Measurements from ENCODE around the gene HS3ST3A1.
A peak's percentile ranks its signal among the peaks of the same experiment; 100 is the strongest.

The HS3ST3A1 gene

DNA sequence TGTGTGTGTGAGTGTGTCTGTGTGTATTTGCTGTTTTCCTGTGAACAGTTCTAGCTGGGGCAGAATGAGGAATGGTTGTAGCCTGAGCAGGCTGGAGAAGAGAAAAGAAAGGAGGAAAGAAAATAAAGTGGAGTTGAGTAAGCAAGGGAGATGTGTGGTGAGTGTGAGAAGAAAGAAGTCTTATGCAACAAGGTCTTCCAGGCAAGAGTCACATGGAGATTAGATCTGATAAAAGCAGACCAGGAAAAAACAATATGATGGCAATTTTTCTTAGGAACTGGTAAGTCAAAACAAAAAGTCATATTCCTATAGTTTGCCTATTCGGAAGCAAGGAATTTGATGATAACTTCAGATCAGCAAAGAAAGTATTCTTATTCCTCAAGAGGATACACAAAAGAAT lies 125.0 kb downstream of the HS3ST3A1 start:
- WGBS = no CpG with 5 or more reads among the region's 1 CpG
- no peak overlapping the region for H3K4me2 ChIP-seq (ENCODE audit: low read length, poor library complexity, severe bottlenecking)
- no peak overlapping the region for H2AK5ac ChIP-seq (ENCODE audit: low read length, severe bottlenecking)
- peaks cover 13% of the 10 kb centered on the region for H3K9me3 ChIP-seq (ENCODE audit: control insufficient read depth, low read length)
- H3K27me3 ChIP-seq (ENCODE audit: control insufficient read depth in 1 of 2, insufficient read depth in 1 of 2, low read length in 2 of 2) = no peaks in the 10 kb centered on the region
- H2BK15ac ChIP-seq (ENCODE audit: low read depth, poor library complexity, severe bottlenecking) = no peak overlapping the region
- no peak overlapping the region for H3K4ac ChIP-seq (ENCODE audit: low read depth in 1 of 2, low read length in 2 of 2)
- no peak overlapping the region for H2BK5ac ChIP-seq (ENCODE audit: low read depth, low read length, poor library complexity, severe bottlenecking)
- H4K91ac ChIP-seq (ENCODE audit: low read length) = no peak overlapping the region
- H2BK12ac ChIP-seq (ENCODE audit: low read length in 2 of 2) = no peak overlapping the region
- no peak overlapping the region for H3K18ac ChIP-seq (ENCODE audit: low read depth in 1 of 2, low read length in 2 of 2)
- no peak overlapping the region for H3K9ac ChIP-seq (ENCODE audit: low read length)
- H2BK120ac ChIP-seq (ENCODE audit: low read depth, low read length) = no peak overlapping the region
- no peak overlapping the region for H3K4me3 ChIP-seq (ENCODE audit: insufficient read depth in 1 of 2, low read depth in 1 of 2, low read length in 2 of 2)
- no peak overlapping the region for H3K14ac ChIP-seq (ENCODE audit: low read length in 2 of 2)
- H4K8ac ChIP-seq (ENCODE audit: low read length) = no peak overlapping the region
- H3K4me1 ChIP-seq (ENCODE audit: control insufficient read depth, insufficient read depth, low read depth, low read length) = no peaks in the 10 kb centered on the region
- no peaks in the 10 kb centered on the region for H3K79me1 ChIP-seq (replicated peaks; ENCODE audit: low read length, poor library complexity, severe bottlenecking)
- H2AFZ ChIP-seq (ENCODE audit: low read depth, low read length) = no peak overlapping the region
- H3K23ac ChIP-seq (ENCODE audit: low read length in 2 of 2) = no peak overlapping the region
- H3K36me3 ChIP-seq (ENCODE audit: control insufficient read depth in 1 of 2, insufficient read depth in 2 of 2, low read depth in 1 of 2, low read length in 2 of 2) = no peaks in the 10 kb centered on the region
- peak; percentile 35 for DNase-seq
- H3K27ac ChIP-seq (ENCODE audit: low read length, poor library complexity, severe bottlenecking) = no peak overlapping the region

DNA sequence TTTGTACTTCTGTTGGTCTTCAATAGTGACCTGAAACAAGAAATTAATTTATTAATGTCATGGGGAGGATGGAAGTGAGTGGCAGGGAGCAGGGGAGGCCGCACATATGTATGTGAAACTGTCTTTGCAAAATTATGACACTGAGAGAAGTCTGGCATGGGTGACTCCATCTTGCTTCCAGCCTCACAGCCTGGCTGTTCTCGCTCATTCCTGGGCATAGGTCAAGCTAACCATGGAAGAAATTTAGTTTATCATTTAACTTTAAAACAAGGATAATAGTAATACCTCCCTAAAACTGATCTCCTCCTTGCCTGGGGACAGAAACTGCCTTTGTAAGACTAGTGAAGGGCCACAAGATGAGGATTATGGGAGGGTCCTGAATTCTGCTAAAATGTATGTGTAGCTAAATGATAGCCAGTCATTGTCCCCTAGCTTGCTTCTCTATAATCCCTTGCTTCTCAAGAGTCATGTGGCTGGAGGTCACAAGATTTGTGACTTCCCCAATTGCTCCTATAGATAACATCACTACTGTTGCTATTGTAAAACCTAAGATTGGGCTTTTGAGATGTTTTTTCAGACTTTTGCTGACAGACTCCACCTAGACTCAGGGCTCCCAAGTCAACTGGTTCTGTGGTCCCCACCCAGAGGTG lies 126.0 kb downstream of the HS3ST3A1 start:
- Histone ChIP-seq H3K4me3 (ENCODE audit: insufficient read depth in 1 of 2, low read depth in 1 of 2, low read length in 2 of 2) (no peak overlapping the region), H3K18ac (ENCODE audit: low read depth in 1 of 2, low read length in 2 of 2) (no peak overlapping the region), H3K27ac (ENCODE audit: low read length, poor library complexity, severe bottlenecking) (no peak overlapping the region), H2BK15ac (ENCODE audit: low read depth, poor library complexity, severe bottlenecking) (no peak overlapping the region), H3K4me2 (ENCODE audit: low read length, poor library complexity, severe bottlenecking) (no peak overlapping the region), H3K23ac (ENCODE audit: low read length in 2 of 2) (no peak overlapping the region), H3K9ac (ENCODE audit: low read length) (no peak overlapping the region), H3K36me3 (ENCODE audit: control insufficient read depth in 1 of 2, insufficient read depth in 2 of 2, low read depth in 1 of 2, low read length in 2 of 2) (no peaks in the 10 kb centered on the region), H2AK5ac (ENCODE audit: low read length, severe bottlenecking) (no peak overlapping the region), H2BK120ac (ENCODE audit: low read depth, low read length) (no peak overlapping the region), H3K4ac (ENCODE audit: low read depth in 1 of 2, low read length in 2 of 2) (no peak overlapping the region), H3K9me3 (ENCODE audit: control insufficient read depth, low read length) (peaks cover 2% of the 10 kb centered on the region), H4K8ac (ENCODE audit: low read length) (no peak overlapping the region), H3K14ac (ENCODE audit: low read length in 2 of 2) (no peak overlapping the region), H3K27me3 (ENCODE audit: control insufficient read depth in 1 of 2, insufficient read depth in 1 of 2, low read length in 2 of 2) (no peaks in the 10 kb centered on the region), H4K91ac (ENCODE audit: low read length) (no peak overlapping the region), H2BK5ac (ENCODE audit: low read depth, low read length, poor library complexity, severe bottlenecking) (no peak overlapping the region), H3K79me1 (replicated peaks; ENCODE audit: low read length, poor library complexity, severe bottlenecking) (no peaks in the 10 kb centered on the region), H3K4me1 (ENCODE audit: control insufficient read depth, insufficient read depth, low read depth, low read length) (no peaks in the 10 kb centered on the region), H2AFZ (ENCODE audit: low read depth, low read length) (no peak overlapping the region), H2BK12ac (ENCODE audit: low read length in 2 of 2) (no peak overlapping the region)
- DNase-seq = no peak
- 84% methylated on average over 1 of the region's 2 CpGs for WGBS

DNA sequence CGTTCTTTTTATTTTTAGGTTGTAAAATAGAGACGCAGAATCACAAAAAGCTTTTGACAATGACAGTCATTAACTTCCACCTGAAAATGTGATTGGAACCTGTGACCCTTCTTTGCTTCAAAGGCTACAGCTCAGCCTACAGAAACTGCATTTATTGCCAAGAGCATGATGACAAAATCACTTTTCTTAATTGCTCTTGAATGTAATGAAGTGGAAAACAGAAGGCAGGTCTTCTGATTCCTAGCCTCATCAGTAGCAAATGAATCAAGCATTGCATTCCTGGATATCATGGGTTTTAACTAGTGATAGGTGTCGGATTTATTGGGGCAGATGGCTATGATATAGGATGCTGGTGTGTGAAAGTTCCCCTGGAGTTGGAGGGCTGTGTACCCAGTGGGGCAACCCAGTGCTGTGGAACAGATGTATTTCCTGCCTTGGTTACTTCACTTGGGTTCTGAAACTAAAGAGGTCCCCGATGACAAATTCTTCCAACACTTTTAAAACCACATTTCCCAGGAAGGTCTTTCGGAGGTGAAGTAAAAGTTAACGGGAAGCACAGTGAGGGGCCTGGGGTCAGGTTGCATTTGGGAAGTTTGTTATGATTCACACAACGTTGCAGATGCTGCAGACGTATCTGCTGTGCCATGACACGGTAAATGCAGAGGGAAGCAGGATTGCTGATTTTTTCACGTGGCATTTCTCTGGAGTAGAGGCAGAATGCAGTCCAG lies 127.5 kb downstream of the HS3ST3A1 start:
- no peak overlapping the region for H3K23ac ChIP-seq (ENCODE audit: low read length in 2 of 2)
- peak overlapping the region; percentile 61 for H4K91ac ChIP-seq (ENCODE audit: low read length)
- no peak overlapping the region for H2BK12ac ChIP-seq (ENCODE audit: low read length in 2 of 2)
- no peak overlapping the region for H3K27ac ChIP-seq (ENCODE audit: low read length, poor library complexity, severe bottlenecking)
- peak overlapping the region in 1 of 2 experiments; percentile 0 for H3K4me3 ChIP-seq (ENCODE audit: insufficient read depth in 1 of 2, low read depth in 1 of 2, low read length in 2 of 2)
- H3K4me2 ChIP-seq (ENCODE audit: low read length, poor library complexity, severe bottlenecking) = no peak overlapping the region
- peak overlapping the region; percentile 58 for H2BK5ac ChIP-seq (ENCODE audit: low read depth, low read length, poor library complexity, severe bottlenecking)
- no peaks in the 10 kb centered on the region for H3K9me3 ChIP-seq (ENCODE audit: control insufficient read depth, low read length)
- no peak overlapping the region for H3K14ac ChIP-seq (ENCODE audit: low read length in 2 of 2)
- no peaks in the 10 kb centered on the region for H3K79me1 ChIP-seq (replicated peaks; ENCODE audit: low read length, poor library complexity, severe bottlenecking)
- no peak overlapping the region for H3K18ac ChIP-seq (ENCODE audit: low read depth in 1 of 2, low read length in 2 of 2)
- no peak overlapping the region for H3K4ac ChIP-seq (ENCODE audit: low read depth in 1 of 2, low read length in 2 of 2)
- WGBS = 76% methylated on average over 9 of the region's 10 CpGs
- no peak overlapping the region for H4K8ac ChIP-seq (ENCODE audit: low read length)
- H2BK15ac ChIP-seq (ENCODE audit: low read depth, poor library complexity, severe bottlenecking) = no peak overlapping the region
- no peaks in the 10 kb centered on the region for H3K4me1 ChIP-seq (ENCODE audit: control insufficient read depth, insufficient read depth, low read depth, low read length)
- H3K36me3 ChIP-seq (ENCODE audit: control insufficient read depth in 1 of 2, insufficient read depth in 2 of 2, low read depth in 1 of 2, low read length in 2 of 2) = no peaks in the 10 kb centered on the region
- no peak overlapping the region for H2AK5ac ChIP-seq (ENCODE audit: low read length, severe bottlenecking)
- H2BK120ac ChIP-seq (ENCODE audit: low read depth, low read length) = no peak overlapping the region
- DNase-seq = no peak
- H3K27me3 ChIP-seq (ENCODE audit: control insufficient read depth in 1 of 2, insufficient read depth in 1 of 2, low read length in 2 of 2) = no peaks in the 10 kb centered on the region
- H2AFZ ChIP-seq (ENCODE audit: low read depth, low read length) = no peak overlapping the region
- no peak overlapping the region for H3K9ac ChIP-seq (ENCODE audit: low read length)

DNA sequence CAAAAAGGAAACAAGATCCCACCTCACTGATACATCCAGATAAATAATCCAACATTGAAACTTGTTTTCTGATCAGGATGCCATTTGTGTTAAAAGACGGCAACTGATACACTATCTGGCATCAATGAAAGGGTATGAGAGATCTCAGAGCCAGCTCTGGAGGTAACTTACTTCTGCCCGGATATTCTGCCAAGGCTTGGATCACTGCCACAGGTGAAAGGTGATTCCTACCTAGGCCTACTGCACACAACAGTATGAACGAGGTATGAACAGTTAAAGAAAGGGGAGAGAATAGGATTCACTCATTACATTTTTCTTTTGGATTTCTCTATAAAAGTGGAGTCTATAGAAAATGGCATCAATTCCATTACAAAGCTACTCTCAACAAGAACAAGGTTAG lies 136.1 kb downstream of the HS3ST3A1 start:
- Histone ChIP-seq H2BK120ac (ENCODE audit: low read depth, low read length) (no peak overlapping the region), H4K91ac (ENCODE audit: low read length) (no peak overlapping the region), H3K23ac (ENCODE audit: low read length in 2 of 2) (no peak overlapping the region), H3K79me1 (replicated peaks; ENCODE audit: low read length, poor library complexity, severe bottlenecking) (no peaks in the 10 kb centered on the region), H2BK5ac (ENCODE audit: low read depth, low read length, poor library complexity, severe bottlenecking) (no peak overlapping the region), H3K27ac (ENCODE audit: low read length, poor library complexity, severe bottlenecking) (no peak overlapping the region), H4K8ac (ENCODE audit: low read length) (no peak overlapping the region), H3K9me3 (ENCODE audit: control insufficient read depth, low read length) (no peaks in the 10 kb centered on the region), H2AK5ac (ENCODE audit: low read length, severe bottlenecking) (no peak overlapping the region), H2BK15ac (ENCODE audit: low read depth, poor library complexity, severe bottlenecking) (no peak overlapping the region), H3K27me3 (ENCODE audit: control insufficient read depth in 1 of 2, insufficient read depth in 1 of 2, low read length in 2 of 2) (no peaks in the 10 kb centered on the region), H3K4me2 (ENCODE audit: low read length, poor library complexity, severe bottlenecking) (no peak overlapping the region), H3K36me3 (ENCODE audit: control insufficient read depth in 1 of 2, insufficient read depth in 2 of 2, low read depth in 1 of 2, low read length in 2 of 2) (no peaks in the 10 kb centered on the region), H3K9ac (ENCODE audit: low read length) (no peak overlapping the region), H3K4me3 (ENCODE audit: insufficient read depth in 1 of 2, low read depth in 1 of 2, low read length in 2 of 2) (no peak overlapping the region), H3K4ac (ENCODE audit: low read depth in 1 of 2, low read length in 2 of 2) (no peak overlapping the region), H3K14ac (ENCODE audit: low read length in 2 of 2) (no peak overlapping the region), H2BK12ac (ENCODE audit: low read length in 2 of 2) (no peak overlapping the region), H2AFZ (ENCODE audit: low read depth, low read length) (no peak overlapping the region), H3K18ac (ENCODE audit: low read depth in 1 of 2, low read length in 2 of 2) (no peak overlapping the region), H3K4me1 (ENCODE audit: control insufficient read depth, insufficient read depth, low read depth, low read length) (no peaks in the 10 kb centered on the region)
- DNase-seq = no peak
- WGBS = 100% methylated on average over 2 of the region's 3 CpGs
